CD4-positive, alpha-beta T cell treated with Interleukin-1 beta for 1 hour (primary cell): ENCODE results near the gene PDZD7.

ENCODE experiments used
- DNase-seq, 2 donors: peaks; one replicate each; pipeline ENCODE4 v3.0.0-alpha.2; 2020 to 2022

The PDZD7 gene

DNA sequence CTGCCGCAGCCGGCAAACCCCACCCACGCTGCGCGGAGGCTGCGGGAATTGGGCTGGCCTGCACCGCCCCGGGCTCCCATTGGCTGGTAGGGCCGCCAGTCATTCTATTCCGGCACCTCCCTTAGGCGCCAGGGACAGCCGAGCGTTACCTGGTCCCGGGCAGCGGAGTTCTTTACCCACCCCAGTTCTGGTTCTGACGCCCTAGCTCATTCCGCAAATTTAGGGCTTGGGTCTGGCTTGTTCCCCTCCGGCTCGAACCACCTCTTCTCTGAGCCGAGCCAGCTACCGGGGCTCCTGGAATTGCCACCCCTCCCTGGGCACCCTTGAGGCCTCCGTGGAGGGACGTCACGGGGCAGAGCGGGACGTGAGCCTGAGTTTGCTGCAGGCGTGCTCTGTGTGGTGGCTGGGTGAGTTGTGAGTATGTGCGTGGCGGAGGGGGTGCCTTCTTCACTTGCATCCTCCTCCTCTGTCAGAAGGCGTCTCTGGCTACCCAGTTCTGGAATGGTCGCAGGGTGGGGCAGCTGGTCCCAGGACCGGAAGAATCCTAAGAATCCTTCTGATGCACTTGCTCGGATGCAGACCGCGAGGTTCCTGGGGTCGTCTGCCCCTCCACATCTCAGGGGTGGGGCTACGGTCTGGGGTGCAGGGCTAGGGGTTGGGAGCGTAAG lies at the start of gene PDZD7, which contains the start of gene SFXN3:
Gene PDZD7 (minus strand): TSS at position 2 of the 668 bp plus-strand sequence. CDS start 910 bp downstream, outside the sequence.
Gene SFXN3 (plus strand): TSS at position 107 of the 668 bp plus-strand sequence. CDS start 3,461 bp downstream, outside the sequence.
- DNase-seq = peak; percentile 94 to 95

DNA sequence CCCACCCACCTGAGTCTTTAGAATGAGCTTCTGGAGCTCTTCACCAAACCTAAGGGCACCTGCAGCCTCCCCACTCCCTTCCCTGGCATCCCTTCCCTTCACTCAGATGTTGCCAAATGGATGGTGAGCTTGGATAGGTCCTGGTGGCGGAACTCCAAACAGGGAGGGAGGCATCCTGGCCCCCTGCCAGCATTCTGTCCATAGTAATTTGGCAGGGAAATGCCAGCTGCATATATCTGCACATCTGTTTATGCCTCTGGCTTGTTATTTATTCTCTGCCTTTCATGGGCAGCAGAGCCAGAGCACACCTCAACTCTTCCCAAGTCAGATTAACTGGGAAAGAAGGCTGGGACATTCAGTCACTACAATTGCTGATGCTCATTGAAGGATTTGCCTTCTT lies 48.9 kb upstream of the PDZD7 start:
- no peak for DNase-seq

DNA sequence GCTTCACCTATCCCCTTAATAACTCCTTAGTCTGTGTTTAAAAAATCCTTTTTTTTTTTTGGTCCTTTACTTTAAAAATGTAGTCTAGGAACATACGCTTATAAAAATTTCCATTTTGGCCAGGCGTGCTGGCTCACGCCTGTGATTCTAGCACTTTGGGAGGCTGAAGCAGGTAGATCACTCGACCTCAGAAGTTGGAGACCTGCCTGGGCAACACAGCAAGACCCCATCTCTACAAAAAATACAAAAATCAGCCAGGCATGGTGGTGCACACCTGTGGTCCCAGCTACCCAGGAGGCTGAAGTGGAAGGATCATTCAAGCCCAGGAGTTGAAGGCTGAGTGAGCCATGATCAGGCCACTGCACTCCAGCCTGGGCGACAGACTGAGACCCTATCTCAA lies 45.7 kb upstream of the PDZD7 start:
- DNase-seq = no peak

DNA sequence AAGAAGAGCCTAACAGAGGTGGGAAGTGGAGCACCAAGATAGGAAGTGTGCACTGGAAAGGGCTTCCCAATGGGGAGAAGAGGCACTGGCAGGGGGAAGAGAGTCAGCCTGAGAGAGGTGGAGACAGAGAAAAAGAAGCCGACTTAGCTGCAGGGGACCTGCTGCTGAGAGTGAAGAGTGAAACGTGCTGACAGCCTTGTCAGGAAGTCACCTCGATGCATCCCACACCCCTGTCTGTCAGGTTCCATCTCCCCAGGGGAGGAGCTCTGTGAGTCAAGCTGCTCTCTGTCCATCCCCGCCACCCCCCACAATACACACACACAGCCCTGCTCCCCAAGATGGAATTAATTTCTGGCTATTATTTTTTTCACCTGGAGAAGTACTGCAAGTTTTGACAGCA lies 44.8 kb upstream of the PDZD7 start:
- no peak for DNase-seq

DNA sequence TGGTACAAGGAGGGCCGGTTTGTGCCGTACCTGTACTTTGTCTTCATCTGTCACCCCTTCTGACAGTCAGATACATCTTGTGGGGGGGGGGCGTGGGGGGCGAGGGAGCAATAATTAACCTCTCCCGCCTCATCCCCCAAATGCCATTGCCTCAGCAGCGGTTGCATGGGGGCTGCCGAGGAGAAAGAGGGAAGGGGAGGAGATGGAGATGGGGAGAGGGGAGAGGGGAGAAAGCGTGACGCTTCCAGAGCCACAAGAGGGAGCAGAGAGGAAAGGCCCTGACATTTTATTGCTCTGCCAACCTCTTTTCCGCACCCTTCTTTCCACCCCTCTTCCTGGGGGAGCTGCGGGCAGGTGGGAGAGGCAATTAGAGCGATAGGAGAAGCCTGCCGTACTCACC lies 42.7 kb upstream of the PDZD7 start:
- no peak for DNase-seq

DNA sequence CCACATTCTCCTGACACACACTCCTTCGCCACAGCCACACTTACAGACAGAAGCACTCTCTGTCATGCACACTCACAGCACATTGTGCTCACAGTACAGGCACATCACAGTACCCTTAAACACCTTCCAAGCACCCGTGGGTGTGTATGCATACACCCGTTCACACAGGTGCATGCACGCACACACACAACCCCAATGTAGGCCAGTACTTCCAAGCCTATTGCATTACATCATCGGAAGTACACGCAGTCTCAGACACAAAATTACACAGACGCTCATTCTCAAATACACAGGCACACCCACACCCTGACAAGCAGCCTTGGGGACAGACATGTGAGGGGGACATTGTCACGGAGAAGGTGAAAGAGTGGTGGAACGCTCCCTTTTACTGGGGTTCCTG lies 42.0 kb upstream of the PDZD7 start:
- no peak for DNase-seq

DNA sequence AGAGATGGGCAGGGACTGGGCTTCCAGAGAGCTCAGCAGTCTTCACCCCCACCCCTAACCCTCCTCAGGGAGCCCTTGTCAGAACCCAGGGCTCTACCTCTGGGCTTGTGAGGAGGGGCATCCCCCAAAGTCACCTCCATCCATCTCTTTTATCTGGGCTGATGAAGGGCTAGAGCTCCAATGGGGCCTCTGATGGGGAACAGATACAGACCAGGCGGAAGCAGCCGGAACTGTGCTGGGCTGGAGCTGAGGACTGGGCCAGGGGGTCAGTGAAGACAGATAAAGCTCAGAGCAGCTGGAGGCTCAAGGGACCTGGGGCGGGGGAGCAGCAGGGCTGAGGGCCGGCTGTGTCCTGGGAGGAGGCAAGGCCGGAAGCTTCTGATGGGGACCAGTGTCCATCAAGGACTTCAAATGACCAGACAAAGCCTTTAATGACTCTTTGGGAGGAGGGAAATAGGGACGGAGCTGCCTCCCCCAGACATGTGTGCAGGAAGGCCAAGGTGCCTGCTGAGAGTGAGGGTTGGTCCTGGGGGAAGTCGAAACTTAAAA lies 41.0 kb upstream of the PDZD7 start:
- DNase-seq = no peak

DNA sequence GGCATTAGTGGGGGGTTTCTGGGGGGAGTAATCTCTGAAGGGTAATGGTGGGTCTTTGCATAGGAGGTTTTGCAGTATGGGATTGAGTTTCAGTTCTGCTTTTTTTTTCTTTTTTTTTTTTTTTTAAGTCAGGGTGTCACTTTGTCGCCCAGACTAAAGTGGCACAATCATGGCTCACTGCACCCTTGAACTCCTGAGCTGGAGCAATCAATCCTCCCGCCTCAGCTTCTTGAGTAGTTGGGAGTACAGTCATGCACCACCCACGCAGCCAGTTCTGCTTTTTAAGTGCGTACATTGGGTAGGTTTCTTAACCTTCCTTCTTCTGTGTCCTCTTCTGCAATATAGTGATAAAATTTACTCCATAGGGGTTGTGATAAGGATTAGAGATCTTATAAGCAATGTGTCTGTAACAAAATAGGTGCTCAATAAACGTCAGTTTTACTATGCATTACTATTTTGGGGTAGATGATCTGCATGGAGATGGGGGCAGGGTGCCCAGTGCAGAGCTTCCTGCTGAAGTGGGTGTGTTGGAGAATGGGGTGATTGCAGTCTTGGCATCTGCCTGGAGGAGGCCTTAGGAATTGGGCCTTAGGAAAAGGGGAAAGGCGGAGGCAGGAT lies 40.4 kb upstream of the PDZD7 start:
- peak in 1 of 2 donors; percentile 82 for DNase-seq

DNA sequence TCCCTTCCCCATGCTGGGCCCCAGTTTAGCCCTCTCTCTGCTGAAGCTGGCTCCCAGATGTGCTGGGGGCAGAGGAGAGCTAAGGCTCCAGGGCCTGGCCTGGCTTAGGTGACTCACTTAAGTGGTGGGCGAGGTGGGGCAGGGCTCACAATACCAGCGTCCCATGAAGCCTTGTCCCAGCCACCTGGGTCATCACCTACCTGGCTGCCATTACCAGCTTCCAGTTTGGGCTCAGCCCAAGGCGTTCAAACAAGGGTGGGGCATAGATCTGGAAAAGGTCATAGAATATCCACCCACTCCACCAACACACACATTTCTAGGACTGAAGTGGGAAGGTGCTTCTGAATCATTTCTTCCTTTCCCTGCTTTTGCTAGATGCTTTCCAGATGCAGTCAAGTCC lies 39.2 kb upstream of the PDZD7 start:
- DNase-seq = no peak

DNA sequence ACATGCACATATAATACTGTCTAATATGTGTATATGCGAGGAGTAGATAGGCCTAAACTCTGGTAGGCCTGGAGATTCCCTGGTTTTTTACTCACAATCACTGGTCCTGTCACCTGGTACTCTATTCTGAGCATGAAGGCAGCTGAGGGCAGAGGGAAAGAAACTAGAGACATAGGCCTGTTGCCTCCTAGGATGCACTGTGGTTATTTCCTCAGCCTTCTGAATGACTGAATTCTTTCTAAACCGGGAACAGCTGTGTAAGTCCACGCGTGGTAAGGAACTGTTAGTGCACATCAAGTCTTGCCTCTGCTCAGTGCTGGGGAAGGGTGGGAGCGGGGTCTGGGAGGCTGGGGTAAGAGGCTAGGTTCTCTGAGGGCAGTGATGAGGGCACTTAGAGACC lies 38.5 kb upstream of the PDZD7 start:
- no peak for DNase-seq

DNA sequence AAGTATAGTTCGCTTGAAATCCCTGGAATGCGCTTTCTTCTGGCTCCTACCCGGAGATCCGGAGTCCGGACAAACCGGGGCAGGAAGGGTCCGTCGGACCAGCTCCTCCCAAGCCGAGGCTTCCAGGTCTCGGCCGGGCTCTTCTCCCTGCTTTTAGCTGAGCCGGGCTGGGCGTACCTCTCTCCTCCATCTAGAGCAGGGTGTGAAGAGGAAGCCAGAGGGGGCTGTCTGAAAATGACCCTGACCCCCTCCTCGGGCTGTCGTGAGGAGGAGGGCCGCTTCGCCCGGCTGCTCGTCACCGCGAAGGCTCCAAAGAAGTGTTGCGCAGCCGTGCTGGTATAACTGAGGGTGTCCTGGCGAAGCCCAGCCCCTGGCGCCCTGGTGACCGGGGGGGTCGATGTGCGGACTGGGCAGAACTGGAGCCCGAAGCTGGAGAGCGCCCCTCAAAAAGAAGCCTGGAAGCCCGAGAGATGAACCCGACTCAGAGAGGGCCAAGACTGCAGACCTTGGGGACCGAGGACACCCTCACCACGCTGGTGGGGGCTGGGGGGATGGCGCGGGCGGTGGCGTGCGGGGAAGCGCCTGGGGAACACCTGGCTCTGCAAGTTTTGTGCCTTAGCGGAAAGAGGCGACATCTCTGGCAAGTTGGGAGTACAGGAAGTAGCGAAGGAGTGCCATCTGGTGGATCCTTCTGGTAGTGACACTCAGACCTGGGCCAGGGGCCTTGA lies 36.6 kb upstream of the PDZD7 start:
- peak; percentile 76 to 82 for DNase-seq

DNA sequence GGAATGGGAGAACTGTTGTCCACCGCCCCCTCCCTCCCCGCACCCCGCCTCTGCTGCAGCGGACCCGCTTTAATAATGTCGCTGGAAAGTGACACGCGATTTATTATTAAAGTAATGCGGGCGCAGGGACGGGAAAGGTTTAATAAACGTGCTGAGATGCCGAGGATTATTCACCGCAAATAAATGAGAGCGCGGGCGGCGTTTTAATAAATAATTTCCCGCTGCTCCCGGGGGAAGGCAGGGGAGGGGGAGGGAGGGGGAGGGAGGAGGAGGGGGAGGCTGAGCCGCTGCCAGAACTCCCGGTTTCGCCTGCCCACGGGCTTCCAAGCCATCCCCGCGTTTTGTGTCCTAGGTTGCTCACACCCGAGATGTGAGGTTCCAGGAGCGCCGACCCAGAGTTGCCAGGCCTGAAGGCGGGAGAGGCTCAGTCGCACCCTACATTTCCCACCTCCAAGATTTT lies 36.0 kb upstream of the PDZD7 start:
- DNase-seq = no peak

DNA sequence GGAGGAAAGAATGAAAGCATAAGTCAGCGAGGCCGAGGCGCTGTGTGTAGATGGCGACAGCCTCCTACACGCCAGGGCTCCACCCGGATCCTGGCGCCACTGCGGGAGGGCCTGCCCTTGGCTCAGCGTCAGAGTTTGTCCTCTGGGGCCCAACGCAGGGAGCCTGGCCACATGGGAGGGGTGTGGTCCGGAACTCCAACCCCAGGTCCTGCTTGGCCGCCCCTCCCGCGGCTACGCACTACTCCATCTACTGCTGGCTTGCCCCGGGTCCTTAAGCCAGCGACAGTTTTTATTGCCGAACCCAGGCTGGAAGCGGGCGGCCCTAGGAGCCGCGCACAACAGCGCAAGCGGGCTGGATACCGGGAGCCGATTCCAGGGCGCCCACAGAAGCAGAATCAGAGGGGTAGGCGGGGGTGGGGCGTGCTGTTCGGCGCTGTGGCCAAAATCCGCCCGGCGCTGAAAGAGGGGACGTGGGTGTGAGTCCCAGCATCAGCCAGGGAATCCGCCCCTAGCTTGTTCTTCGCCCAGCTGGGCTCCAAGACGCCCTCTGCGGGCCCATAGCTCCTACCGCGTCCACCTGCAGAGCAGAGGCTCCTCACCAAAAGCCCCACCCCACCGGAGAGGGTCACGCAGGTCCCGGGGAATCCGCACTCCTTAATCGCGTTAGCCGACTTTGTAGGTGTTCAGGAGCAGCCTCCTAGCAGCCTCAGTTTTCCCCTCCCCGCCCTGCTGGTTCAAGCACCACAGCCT lies 35.4 kb upstream of the PDZD7 start:
- DNase-seq = peak; percentile 52 to 56

DNA sequence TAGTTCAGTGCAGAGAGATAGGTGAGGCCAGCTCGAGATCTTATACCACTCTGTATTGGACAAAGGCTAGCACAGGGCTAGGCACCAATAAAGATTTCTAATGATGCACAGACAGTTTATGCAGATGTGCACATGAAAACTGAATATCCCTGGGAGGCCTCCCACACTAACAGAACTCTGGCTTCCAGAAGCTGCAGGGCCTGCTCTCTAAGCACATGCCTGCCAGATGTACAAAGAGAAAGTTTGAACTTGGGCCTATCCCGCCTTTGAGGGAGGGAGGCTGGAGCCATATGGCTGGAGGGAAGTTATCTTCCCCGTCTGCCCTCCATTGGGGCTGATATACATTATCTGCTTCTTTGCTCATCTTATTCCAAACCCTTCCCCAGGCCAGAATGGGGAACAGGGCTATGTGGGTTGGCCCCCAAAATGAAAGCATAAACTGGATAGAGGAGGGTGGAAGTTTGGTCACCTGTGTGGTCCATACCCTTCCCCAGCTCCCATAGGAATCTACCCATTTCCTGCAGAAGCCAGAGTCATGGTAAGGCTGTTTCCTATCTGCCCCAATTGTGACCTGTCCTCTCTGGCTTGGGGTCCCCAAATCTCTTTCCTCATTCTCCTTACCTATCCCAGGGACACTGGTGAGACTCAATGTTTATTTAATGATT lies 34.7 kb upstream of the PDZD7 start:
- no peak for DNase-seq

DNA sequence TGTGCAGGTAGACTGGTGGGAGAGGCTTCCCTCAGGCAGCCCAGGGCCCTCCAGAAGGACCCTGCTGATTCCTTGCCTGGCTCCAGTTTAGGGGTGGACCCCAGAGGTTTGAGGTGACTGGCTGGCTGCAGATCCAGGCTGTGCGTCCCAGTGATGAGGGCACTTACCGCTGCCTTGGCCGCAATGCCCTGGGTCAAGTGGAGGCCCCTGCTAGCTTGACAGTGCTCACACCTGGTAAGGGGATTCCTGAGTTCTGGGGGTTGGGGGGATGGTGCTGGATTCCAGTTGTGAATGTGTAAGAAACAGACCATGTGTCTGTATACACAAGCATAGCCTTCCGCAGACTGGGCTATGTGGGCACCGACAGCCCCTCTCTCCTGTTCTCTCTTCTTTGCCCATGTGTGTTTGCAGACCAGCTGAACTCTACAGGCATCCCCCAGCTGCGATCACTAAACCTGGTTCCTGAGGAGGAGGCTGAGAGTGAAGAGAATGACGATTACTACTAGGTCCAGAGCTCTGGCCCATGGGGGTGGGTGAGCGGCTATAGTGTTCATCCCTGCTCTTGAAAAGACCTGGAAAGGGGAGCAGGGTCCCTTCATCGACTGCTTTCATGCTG lies 33.6 kb upstream of the PDZD7 start:
- DNase-seq = no peak

DNA sequence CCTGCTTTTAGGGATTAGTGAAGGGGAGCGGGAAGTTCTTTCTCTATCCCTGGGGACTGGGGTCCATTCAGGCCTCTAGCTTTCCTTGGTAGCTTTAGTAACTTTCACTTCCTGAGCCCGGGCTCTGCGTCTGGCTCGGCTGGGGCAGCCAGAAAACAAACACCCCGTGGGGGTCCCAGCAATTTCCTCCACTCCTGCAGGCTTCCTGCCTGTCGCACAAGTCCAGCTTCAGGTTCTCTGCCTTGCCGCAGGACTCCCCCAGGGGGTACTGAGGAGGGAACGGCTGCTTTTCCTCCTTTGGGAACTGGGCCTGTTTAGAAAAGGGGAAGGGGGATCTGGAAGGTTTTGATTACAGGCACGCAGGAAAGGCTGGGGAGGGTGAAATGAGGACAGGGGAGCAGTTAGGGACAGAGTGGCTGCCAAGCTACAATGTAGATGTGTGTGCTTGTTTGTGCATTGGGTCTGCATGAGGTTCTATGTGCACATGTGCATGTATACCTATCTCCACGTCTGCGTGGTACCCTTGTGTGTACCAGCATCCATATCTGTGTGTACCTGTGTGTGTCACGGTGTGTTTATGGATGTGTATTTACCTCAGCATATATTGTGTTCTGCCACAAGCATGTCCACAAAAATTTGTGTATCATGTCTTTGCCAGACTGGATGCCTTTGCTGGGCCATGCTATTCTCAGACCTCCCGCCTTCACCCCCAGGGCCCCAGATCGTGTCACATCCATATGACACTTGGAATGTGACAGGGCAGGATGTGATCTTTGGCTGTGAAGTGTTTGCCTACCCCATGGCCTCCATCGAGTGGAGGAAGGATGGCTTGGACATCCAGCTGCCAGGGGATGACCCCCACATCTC lies 32.9 kb upstream of the PDZD7 start:
- DNase-seq = no peak

DNA sequence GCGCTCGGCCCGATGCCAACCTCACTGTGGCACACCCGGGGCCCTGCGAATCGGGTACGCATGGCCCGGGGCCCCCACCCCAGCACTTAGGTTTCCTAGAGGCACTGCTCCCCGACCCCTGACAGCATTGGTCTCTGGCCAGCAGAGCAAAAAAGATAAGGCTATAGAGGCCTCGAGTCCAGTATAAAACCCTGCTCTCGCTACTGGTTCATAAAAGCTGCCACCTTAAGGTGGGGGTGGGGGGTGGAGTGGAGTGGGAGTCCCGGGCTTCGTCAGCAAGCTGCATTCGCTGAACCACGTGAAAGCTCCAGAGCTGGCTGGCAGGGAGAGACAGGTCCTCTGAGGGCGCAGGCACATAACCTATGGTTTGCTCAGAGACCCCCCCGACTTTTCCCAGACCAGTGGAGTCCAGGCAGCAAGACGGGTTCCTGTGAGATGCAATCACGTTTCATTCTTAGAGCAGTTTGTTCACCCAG lies 32.2 kb upstream of the PDZD7 start:
- DNase-seq = no peak

DNA sequence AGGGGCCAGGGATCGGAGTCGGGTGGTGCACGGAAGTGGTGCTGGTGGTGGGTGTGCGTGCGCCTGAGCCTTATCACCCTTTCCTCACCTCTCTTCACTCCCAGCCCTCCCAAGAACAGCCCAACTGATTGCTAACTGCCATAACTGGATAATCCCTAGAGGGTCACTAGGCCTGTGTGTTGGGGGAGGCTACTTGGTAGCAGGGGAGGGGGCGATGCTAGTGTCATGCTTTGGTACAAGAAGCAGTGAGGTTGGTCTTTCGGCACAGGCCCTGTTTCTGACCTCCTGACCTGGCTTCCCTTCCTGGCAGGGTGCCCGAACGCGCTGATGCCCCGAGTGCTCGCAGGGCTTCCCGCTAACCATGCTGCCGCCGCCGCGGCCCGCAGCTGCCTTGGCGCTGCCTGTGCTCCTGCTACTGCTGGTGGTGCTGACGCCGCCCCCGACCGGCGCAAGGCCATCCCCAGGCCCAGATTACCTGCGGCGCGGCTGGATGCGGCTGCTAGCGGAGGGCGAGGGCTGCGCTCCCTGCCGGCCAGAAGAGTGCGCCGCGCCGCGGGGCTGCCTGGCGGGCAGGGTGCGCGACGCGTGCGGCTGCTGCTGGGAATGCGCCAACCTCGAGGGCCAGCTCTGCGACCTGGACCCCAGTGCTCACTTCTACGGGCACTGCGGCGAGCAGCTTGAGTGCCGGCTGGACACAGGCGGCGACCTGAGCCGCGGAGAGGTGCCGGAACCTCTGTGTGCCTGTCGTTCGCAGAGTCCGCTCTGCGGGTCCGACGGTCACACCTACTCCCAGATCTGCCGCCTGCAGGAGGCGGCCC lies 31.5 kb upstream of the PDZD7 start:
- DNase-seq = peak; percentile 55 to 57

DNA sequence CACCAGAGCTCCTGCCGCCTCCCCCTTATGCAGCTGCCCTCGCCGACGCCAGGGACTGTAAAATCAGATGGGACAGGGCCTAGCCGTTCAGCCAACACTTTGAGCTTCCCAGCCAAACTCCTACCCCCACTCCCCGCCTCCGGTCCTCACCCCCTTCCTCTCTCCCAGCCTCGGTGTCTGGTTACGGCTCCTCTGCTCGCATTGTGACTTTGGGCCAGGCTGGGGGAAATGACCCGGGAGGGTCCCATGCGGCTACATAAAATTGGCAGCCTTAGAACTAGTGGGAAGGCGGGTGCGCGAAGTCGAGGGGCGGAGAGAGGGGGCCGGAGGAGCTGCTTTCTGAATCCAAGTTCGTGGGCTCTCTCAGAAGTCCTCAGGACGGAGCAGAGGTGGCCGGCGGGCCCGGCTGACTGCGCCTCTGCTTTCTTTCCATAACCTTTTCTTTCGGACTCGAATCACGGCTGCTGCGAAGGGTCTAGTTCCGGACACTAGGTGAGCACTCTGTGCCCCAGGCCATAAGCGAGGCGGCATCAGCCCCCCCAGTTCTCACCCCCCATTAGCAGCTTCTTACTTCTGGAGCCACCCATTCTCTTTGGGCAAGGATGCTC lies 30.8 kb upstream of the PDZD7 start, which contains the start of gene KAZALD1:
Gene KAZALD1 (plus strand): TSS at position 366 of the 608 bp plus-strand sequence. CDS start 604 bp downstream, outside the sequence.
- no peak for DNase-seq
